ENCODE data around the gene PTGER1.

- TF ChIP-seq ZNF592 (IDR thresholded peaks at IDR 0.05) = no peak
- no peak for TF ChIP-seq NFYB (IDR thresholded peaks at IDR 0.05; ENCODE audit: insufficient read depth, low read depth, low read length)
- no peak for TF ChIP-seq CTCF (IDR thresholded peaks at IDR 0.05 in 2 of 3, conservative IDR thresholded peaks at IDR 0.05 in 1 of 3; ENCODE audit: control insufficient read depth in 2 of 3, extremely low read depth in 1 of 3, insufficient read depth in 1 of 3, low read depth in 3 of 3, low read length in 3 of 3)
- no peak for TF ChIP-seq BHLHE40 (IDR thresholded peaks at IDR 0.05; ENCODE audit: borderline replicate concordance in 1 of 2, low read depth in 2 of 2, low read length in 1 of 2)
- TF ChIP-seq SP1 (IDR thresholded peaks at IDR 0.05; ENCODE audit: low read depth, low read length) = no peak
- no peak for TF ChIP-seq POLR2A (IDR thresholded peaks at IDR 0.05; ENCODE audit: low read depth, low read length)
- TF ChIP-seq DPF2 (IDR thresholded peaks at IDR 0.05) = no peak
- no peak for TF ChIP-seq RBBP5 (conservative IDR thresholded peaks at IDR 0.05)
- TF ChIP-seq ZSCAN29 (IDR thresholded peaks at IDR 0.05) = no peak
- no peak for TF ChIP-seq RUNX3 (IDR thresholded peaks at IDR 0.05; ENCODE audit: low read length)
- TF ChIP-seq CBFB (IDR thresholded peaks at IDR 0.05; ENCODE audit: low read depth) = no peak
- no peak for TF ChIP-seq GABPA (IDR thresholded peaks at IDR 0.05; ENCODE audit: low read depth)
- TF ChIP-seq RB1 (IDR thresholded peaks at IDR 0.05; ENCODE audit: borderline replicate concordance) = no peak
- TF ChIP-seq POLR2AphosphoS2 (IDR thresholded peaks at IDR 0.05; ENCODE audit: low read depth, low read length) = no peak
These were observed 37.3 kb upstream of the PTGER1 start for GRCh38 chr19:14512406-14512961.

Data from GM12878 (cell line).